Endometrium (tissue), 2 donors: ENCODE measurements around the gene SLC17A9.

Experiments
- FAIRE-seq: peaks from 2 replicates; lab custom pipeline; 2012; peaks lifted over from hg19 to GRCh38; lab: Jason Lieb, UNC
- donor health status: control.
- donor health status: control.

The SLC17A9 gene

GRCh38 chr20:62968378-62969178, 16.1 kb downstream of the SLC17A9 start:
- FAIRE-seq, result no peak

- no peak for FAIRE-seq
Measured at GRCh38 chr20:62969179-62969760, 16.8 kb downstream of the SLC17A9 start.

GRCh38 chr20:62969939-62970306, 17.4 kb downstream of the SLC17A9 start:
- no peak for FAIRE-seq

DNA sequence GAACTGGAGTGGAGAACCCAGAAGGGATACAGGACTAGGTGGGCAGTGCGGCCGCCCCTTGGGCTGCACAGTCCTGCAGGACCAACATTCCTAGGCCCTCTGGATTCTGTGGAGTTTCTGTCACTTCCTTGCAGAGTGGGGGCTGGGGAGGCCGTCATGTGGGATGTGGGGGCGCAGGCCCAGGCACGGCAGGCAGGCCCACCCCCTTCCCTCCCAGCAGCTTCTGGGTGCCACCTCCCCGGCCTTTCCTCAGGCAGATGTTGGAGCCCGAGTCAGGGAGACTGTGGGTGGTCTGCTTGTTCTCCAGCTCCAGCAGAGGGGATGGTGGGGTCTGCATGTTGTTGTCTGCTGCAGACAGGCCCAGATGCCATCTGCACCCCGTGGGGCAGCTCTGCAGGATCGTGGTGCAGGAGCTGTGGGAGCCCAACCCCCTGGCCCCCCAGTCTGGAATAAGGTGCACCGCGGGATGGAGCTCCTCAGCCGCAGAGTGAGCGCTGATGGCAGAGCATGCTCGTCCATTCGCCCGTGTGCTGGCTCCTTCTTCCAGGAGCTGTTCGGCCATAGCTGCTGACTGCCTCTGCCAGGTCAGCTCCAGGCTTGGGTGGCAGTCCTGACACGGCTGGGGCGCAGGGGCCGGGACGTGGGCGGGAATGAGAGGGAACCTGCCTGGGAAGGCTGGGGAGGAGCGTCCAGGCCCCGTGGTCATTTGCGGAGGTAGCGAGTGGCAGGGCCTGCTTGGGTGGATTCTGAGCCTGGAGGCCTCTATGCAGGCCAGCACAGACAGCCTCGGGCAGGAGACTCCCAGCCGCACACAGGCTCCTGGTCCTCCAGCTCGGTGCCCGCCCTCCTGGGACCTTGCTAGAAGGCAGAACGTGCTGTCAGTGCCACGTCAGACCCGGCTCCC, 18.1 kb downstream of the SLC17A9 start:
- FAIRE-seq, result no peak

DNA sequence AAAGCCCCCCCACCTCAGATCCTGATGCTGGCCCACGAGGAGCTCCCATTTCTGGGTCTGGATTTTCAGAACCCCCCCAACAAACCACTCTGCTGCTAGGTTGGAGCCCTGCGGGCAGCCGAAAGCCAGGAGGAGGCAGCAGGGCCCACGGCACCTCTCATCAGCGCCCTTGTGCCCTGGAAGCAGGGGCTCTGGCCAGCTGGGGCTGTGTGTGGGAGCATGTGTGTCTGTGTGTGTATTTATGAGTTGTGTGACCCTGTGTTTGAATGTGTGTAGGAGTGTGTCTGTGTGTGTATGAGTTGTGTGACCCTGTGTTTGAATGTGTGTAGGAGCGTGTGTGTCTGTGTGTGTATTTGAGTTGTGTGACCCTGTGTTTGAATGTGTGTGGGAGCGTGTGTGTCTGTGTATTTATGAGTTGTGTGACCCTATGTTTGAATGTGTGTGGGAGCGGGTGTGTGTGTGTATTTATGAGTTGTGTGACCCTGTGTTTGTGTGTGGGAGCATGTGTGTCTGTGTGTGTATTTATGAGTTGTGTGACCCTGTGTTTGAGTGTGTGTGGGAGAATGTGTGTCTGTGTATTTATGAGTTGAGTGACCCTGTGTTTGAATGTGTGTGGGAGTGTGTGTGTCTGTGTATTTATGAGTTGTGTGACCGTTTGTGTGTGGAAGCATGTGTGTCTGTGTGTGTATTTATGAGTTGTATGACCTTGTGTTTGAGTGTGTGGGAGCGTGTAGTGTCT, 18.9 kb downstream of the SLC17A9 start:
- no peak for FAIRE-seq

DNA sequence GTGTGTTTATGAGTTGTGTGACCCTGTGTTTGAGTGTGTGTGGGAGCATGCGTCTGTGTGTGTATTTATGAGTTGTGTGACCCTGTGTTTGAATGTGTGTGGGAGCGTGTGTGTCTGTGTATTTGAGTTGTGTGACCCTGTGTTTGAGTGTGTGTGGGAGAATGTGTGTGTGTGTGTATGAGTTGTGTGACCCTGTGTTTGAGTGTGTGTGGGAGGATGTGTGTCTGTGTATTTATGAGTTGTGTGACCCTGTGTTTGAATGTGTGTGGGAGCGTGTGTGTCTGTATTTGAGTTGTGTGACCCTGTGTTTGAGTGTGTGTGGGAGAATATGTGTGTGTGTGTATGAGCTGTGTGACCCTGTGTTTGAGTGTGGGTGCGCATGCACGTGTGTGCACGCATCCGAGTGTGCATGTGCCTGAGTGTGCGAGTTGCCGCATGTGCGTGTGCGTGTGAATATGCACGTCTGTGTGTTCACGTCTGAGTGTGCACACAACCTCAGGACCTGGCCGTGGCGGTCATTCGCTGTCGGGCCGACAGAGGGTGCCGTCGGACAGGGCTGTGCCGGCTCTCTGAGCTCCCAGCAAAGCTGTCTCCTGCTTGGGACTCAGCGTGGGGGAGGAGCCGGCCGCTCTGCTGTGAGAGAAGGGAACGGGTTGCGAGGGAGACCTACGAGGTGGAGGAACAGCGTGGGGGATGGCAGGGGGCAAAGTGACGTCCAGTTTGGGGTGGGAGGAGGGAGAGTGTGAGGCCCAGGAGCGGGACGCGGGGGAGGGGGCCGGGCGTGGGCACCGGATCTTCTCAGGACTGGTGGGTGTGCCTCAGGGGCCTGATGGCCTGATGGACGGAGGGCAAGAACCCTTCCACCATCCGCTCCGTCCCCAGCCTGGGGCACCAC, 19.7 kb downstream of the SLC17A9 start:
- no peak for FAIRE-seq

DNA sequence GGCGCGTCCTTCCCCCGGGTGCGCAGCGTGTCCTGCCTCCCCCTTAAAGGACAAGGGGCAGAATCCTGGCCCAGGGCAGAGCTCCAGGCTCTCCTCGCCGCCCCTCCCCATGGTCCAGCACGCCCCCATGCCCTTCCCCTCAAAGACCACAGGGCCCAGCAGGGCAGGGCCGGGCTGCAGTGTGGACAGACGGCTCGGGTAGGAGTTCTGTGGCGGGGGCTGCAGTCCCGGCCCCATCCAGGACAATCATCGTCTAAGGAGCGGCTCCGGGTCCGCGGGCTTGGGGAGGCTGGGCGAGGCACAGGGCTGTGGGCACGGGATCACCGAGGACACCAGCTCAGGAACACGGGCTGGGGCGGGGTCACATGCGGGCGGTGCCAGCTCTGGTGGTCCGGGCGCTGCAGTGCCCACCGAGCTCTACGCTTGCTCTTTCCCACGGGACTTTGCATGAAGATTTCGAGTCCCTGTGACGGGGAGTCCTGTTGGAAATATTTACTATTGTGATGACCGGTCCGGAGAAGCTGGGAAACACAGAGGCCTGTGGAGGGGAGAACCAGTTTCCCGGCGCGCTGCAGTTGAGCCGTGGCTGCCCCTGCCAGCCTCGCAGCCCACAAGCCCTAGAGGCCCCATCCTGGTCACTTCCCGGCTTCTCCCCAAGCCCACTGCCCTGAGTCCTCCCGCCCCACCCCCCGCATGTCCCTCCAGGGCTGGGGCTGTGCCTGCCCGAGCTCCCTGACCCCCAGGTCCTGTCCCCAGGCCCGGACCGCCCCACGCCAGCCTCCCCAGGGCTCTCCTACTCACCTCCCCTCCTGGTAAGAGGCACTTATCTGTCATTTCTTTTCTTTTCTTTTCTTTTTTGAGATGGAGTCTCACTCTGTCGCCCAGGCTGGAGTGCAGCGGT, 20.6 kb downstream of the SLC17A9 start:
- FAIRE-seq, result no peak

- FAIRE-seq, result no peak
Measured at GRCh38 chr20:62975251-62975760, 22.8 kb downstream of the SLC17A9 start.

DNA sequence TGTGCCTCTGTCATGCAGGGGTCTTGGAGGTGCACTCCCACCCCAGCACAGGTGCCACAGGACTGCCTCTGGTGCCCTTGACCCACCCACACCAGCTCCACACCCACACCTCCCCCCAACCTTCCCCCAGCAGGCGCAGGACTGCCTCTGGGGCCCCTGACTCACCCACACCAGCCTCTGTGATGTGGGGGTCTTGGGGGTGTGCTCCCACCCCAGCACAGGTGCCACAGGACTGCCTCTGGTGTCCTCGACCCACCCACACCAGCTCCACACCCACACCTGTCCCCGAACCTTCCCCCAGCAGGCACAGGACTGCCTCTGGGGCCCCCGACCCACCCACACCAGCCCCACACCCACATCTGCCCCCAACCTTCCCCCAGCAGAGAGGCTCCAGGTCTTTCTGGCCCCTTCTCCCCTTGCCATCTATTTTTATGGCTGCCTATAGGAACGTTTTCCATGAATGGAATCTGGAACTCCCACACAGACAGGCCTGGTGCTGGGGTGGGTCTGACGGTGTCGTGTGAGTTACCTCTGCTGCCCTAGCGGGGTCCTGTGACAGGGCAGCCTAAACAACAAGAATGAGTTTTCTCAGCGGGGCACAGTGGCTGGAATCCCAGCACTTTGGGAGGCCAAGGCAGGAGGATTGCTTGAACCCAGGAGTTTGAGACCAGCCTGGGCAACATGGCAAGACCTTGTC, 23.5 kb downstream of the SLC17A9 start:
- FAIRE-seq, result no peak

- FAIRE-seq, result no peak
Measured at GRCh38 chr20:62976886-62977285, 24.4 kb downstream of the SLC17A9 start.

- no peak for FAIRE-seq
Measured at GRCh38 chr20:62977613-62978560, 25.4 kb downstream of the SLC17A9 start.

DNA sequence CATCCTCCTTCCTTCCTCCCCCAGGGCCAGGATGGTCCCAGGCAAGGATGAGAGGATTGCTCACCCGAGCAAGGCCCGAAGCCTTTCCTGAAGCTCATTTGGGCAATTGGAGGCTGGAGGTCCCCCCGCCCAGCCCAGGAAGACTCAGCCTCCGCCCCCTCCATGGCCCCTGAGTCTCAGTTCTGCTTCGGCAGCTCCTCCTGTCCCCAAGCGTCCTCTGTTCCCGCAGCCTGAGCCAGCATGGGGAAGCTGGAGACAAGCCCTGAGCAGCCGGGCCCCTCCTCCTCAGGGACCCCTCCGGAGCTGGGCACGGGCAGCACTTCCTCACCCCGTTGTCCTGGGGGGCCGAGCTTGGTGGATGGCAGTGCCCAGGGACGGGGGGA, 26.0 kb downstream of the SLC17A9 start:
- no peak for FAIRE-seq

- no peak for FAIRE-seq
Measured at GRCh38 chr20:62979310-62979709, 26.8 kb downstream of the SLC17A9 start.

- FAIRE-seq, result no peak
Measured at GRCh38 chr20:62979876-62980373, 27.4 kb downstream of the SLC17A9 start.

DNA sequence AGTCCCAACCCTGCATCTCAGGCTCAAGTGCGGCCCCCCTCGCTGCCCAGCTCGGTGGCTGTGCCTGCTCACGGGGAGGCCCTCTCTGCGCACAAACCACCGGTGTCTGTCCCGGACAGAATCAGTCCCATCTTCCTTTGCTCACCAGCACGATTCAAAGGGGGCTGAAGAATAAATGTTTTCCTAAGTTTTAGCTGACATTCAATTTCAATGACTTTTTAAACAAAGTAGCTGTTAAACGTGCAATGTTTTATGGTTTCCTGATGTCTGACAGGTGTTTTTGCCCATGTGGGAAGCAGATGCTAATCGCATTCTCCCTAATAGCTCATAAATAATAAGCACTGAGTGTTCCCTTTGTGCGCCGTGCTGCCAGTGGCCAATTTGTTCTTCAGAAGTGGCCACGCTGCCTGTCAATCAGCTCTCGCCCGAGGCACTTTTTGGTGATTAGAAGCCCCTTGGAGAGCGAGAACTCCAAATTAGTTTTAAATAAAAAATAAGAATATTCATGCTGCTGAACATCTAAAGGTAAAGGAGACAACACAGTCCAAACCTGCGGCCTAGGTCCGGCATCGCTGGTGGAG, 28.0 kb downstream of the SLC17A9 start:
- FAIRE-seq, result no peak

DNA sequence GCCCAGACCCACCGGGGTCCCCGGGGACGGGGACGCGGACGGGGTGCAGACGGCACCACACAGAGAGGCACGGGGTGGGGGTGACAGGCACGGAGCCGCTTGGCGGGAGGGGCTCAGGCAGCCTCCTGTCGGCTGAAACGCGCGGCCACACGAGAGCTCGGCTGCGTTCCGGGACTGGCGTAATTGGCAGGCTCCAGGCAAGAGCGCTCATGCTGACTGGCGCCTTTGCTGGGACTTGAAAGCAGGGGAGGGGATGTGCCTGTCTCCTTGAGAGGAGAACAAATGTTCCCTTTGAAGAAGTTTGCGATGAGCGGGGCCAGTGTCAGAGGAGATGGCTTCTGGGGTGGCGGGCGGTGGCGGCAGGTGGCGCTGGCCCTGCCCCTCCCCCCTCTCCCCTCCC, 28.5 kb downstream of the SLC17A9 start:
- FAIRE-seq, result no peak
